Measurements from ENCODE around the gene SORBS1. TPM values are rescaled to one million over a fixed set of nuclear protein-coding genes. Genes with fewer than 3 reads are reported as not detected.

The SORBS1 gene
- total RNA-seq, 4 donors from 2014 or later: 28.1 to 92.5 (median 41.7) TPM

- peaks cover 5% of the 10 kb centered on the region for H3K4me1 ChIP-seq
- H3K27ac ChIP-seq: no peak overlapping the region
- WGBS: 88% methylated on average over 7 of the region's 7 CpGs
- H3K27me3 ChIP-seq: no peaks in the 10 kb centered on the region
- no peaks in the 10 kb centered on the region for H3K9me3 ChIP-seq
- H3K4me3 ChIP-seq: no peak overlapping the region
- DNase-seq (ENCODE audit: low spot score in 2 of 2): no peak
- no peaks in the 10 kb centered on the region for H3K36me3 ChIP-seq
- no peak for TF ChIP-seq EP300 (IDR thresholded peaks at IDR 0.05)
- TF ChIP-seq CTCF (IDR thresholded peaks at IDR 0.05): no peak
- no peak for TF ChIP-seq POLR2AphosphoS5 (IDR thresholded peaks at IDR 0.05)
- TF ChIP-seq POLR2A (IDR thresholded peaks at IDR 0.05): no peak
Observed at GRCh38 chr10:95565336-95565735, 4.2 kb upstream of the SORBS1 start.

GRCh38 chr10:95564291-95564690 lies 3.1 kb upstream of the SORBS1 start:
- Histone ChIP-seq H3K27ac (no peak overlapping the region), H3K9me3 (no peaks in the 10 kb centered on the region), H3K27me3 (no peaks in the 10 kb centered on the region), H3K4me3 (no peak overlapping the region), H3K4me1 (peaks cover 14% of the 10 kb centered on the region), H3K36me3 (no peaks in the 10 kb centered on the region)
- no peak for TF ChIP-seq POLR2A (IDR thresholded peaks at IDR 0.05)
- no peak for TF ChIP-seq EP300 (IDR thresholded peaks at IDR 0.05)
- no peak for TF ChIP-seq POLR2AphosphoS5 (IDR thresholded peaks at IDR 0.05)
- TF ChIP-seq CTCF (IDR thresholded peaks at IDR 0.05): no peak
- peak in 1 of 2 donors; percentile 13 for DNase-seq (ENCODE audit: low spot score in 2 of 2)
- 94% methylated on average over 7 of the region's 7 CpGs for WGBS

GRCh38 chr10:95562341-95562965 lies 1.3 kb upstream of the SORBS1 start:
- DNase-seq (ENCODE audit: low spot score in 2 of 2): peak in 1 of 2 donors; percentile 55
- Histone ChIP-seq H3K27ac (no peak overlapping the region), H3K4me3 (no peak overlapping the region), H3K27me3 (no peaks in the 10 kb centered on the region), H3K36me3 (no peaks in the 10 kb centered on the region), H3K9me3 (no peaks in the 10 kb centered on the region), H3K4me1 (peaks cover 14% of the 10 kb centered on the region)
- TF ChIP-seq POLR2A (IDR thresholded peaks at IDR 0.05) (no peak), EP300 (IDR thresholded peaks at IDR 0.05) (no peak), POLR2AphosphoS5 (IDR thresholded peaks at IDR 0.05) (no peak)
- WGBS: 66% methylated on average over 6 of the region's 7 CpGs

- no peaks in the 10 kb centered on the region for H3K36me3 ChIP-seq
- WGBS: 43% methylated on average over 7 of the region's 7 CpGs
- no peak for DNase-seq (ENCODE audit: low spot score in 2 of 2)
- peak overlapping the region; percentile 81 for H3K4me3 ChIP-seq
- peaks cover 14% of the 10 kb centered on the region for H3K4me1 ChIP-seq
- no peaks in the 10 kb centered on the region for H3K9me3 ChIP-seq
- no peak for TF ChIP-seq EP300 (IDR thresholded peaks at IDR 0.05)
- no peak for TF ChIP-seq POLR2AphosphoS5 (IDR thresholded peaks at IDR 0.05)
- TF ChIP-seq CTCF (IDR thresholded peaks at IDR 0.05): no peak
- no peak for TF ChIP-seq POLR2A (IDR thresholded peaks at IDR 0.05)
- no peaks in the 10 kb centered on the region for H3K27me3 ChIP-seq
- H3K27ac ChIP-seq: no peak overlapping the region
Observed at GRCh38 chr10:95561864-95562177, 650 bp upstream of the SORBS1 start.

- Histone ChIP-seq H3K27me3 (no peaks in the 10 kb centered on the region), H3K4me1 (peaks cover 14% of the 10 kb centered on the region), H3K27ac (peak overlapping the region; percentile 84), H3K4me3 (peak overlapping the region; percentile 81), H3K36me3 (no peaks in the 10 kb centered on the region), H3K9me3 (no peaks in the 10 kb centered on the region)
- peak; percentile 81 to 82 for DNase-seq (ENCODE audit: low spot score in 2 of 2)
- TF ChIP-seq POLR2A (IDR thresholded peaks at IDR 0.05) (no peak), EP300 (IDR thresholded peaks at IDR 0.05) (no peak), CTCF (IDR thresholded peaks at IDR 0.05) (no peak), POLR2AphosphoS5 (IDR thresholded peaks at IDR 0.05) (no peak)
- 1% methylated on average over 39 of the region's 48 CpGs for WGBS
Observed at GRCh38 chr10:95560278-95561176, 644 bp downstream of the SORBS1 start.

Data from suprapubic skin (tissue), 4 donors.